GM21717 (cell line): ENCODE measurements around the gene LDB2.

Experiments used
- ATAC-seq: cut with Tn5 transposase; IDR thresholded peaks from one replicate; pipeline ENCODE4 v1.9.1; 2021; ENCODE audit warnings: mild to moderate bottlenecking, moderate library complexity; ENCODE audit not compliant: unreplicated experiment

LDB2 gene

GRCh38 chr4:16760617-16761363 lies 137.7 kb downstream of the LDB2 start:
- no peak for ATAC-seq

GRCh38 chr4:16759931-16760582 lies 138.4 kb downstream of the LDB2 start:
- ATAC-seq = no peak

- ATAC-seq = no peak
These were observed 139.6 kb downstream of the LDB2 start for GRCh38 chr4:16758816-16759215.

- ATAC-seq = no peak
These were observed 140.2 kb downstream of the LDB2 start for GRCh38 chr4:16758255-16758654.

DNA sequence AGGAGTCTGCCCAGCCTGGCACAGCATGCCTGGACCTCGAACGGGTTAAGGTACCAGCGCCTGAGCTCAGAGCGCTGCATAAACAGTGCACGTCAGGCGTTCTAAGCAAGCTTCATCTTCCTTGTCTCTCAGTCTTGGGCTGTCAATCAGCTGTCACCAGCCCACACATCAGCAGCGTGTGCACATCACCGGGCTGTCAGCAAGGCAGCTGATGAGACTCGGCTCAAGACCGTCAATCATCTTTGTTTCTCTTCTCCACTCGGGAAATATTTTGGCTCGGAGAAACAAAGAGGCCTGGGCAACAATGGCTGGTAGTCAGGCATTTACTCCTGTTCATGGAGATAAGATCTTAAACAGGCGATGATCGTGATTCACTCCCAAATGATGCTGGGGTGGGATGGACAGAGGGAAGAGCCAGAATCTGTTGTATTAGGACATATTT lies 141.3 kb downstream of the LDB2 start:
- ATAC-seq = no peak

DNA sequence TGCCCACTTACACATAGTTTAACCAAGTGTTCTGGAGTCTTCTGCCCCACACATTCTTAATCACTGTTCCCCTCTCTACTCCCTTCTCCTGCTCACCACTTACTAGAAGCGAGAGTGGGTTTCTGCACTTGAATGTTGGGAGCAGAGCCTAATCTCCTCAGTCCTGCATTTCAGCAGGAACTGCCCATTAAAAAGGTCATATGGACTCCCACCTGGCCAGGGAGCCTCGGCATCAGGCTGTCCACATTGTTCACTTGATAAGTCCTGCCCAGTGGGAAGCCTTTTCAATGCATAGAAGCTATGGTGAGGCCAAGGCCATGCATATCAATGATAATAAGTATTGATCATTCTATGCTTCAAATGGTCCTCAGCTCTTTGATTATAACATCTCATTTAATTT lies 144.3 kb downstream of the LDB2 start:
- no peak for ATAC-seq

DNA sequence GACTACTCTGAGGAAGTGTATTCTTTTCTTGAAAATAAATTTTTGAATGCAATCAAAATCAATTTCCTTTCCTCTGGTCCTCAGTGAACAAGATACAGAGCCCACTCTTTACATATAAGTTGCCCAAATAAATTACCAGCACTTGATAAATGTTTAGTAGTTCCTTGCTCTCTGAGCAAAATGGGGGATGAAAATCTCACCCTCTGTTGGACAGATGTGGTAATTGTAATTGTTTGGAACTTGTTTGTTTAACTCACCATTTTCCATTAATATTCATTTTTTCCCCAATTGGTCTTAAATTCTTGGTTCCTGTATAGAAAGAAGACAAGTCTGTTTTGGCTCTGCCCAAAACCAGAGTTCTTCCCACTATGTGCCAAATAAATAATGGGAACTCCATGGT lies 146.3 kb downstream of the LDB2 start:
- no peak for ATAC-seq

DNA sequence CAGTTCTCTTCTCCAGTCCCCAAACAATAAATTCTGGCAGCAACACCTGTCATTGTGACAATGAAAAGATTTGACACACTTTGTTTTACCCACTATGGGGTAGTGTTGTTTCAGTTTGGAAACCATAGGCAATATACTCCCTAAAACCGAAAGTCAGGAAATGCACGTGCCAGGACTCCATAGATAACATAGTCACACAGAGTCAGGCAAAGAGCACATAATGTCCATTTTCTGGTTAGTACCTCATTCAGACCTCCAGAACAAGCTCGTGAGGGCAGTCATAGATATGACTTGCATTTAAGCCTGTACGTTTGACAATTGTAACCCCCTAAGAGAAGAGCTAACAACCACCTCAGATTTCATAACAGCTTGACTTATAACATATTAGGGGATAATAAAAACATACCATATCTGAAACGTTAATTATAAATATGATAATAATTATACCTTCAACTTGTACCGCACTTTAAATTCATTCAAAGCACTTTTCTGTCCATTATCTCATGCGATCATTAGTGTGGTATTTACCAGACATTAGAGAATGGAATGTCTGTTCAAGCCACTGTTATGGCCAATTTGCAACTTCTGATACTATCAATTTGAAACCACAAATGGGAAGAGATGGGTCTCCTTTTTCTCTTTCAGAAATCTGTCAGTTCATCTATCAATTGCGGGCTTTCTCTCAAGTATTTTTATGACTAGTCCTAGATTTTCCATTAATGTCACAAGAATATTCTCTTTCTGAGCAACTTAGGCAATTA lies 147.4 kb downstream of the LDB2 start:
- no peak for ATAC-seq

DNA sequence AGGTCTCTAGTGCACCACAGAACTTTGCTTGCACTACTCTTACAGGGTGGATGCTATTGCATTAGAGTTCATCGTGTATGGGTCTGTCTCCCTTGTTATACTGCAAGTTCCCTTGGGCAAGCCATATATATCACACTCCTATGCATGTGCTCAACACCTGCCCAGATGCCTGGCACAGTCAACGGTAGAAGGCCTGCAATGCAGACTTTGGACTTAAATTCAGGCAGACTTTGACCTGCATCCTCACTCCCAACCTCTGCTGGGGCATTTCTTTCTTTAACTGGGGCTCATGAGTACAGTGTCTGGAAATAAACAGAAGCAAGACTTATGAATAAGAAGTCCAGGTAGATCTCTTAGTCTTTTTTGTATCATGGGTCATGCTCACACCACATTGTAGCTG lies 148.2 kb downstream of the LDB2 start:
- no peak for ATAC-seq

DNA sequence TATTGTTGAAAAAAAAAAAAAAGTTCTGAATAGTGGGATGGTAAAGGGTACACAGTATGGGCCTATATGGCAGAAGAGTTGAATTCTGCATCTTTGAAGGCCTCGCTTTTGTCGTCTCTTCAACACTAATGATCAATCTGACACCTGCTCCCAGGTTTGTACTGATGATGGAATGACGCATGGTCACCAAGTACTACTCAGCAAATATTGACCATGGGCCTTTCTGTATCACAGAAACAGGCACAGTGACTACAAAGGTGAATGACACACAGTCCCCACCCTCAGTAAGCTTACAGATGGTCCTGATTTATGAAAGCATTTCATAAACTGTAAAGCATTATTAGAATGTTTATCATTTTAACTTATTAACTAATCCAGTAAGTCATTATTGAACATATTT lies 152.6 kb downstream of the LDB2 start:
- ATAC-seq = no peak

DNA sequence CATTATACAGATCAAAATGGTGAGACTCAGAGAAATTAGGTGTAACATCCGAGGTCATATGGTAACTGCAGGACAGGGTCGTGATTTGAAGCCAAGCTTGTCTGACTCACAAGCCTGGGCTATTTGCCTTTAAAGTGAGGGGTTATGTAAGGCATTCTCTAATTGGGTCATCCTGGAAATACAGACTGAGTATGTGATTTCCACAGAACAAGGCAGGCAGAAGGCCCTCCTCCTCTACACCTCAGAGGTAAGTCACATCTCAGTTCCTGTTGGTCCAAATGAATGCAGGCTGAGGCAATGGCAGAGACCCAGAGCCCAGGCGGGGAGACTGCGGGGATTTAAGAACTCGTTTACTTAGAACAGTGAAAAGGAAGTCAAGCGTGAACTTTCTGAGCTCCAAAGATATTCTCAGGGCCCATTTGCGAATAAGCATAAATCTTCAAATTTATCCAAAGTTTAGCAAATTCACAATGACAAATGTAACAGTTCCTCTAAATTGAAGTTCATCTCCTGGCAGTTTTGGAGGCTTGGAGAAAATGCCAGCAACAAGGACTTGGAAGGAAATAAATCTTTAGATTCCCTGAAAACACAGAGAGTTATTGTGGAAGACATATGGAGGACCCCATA lies 153.3 kb downstream of the LDB2 start:
- ATAC-seq = no peak

- no peak for ATAC-seq
These were observed 157.2 kb downstream of the LDB2 start for GRCh38 chr4:16741287-16741686.

GRCh38 chr4:16739997-16740624 lies 158.3 kb downstream of the LDB2 start:
- no peak for ATAC-seq

GRCh38 chr4:16738558-16738957 lies 159.9 kb downstream of the LDB2 start:
- ATAC-seq = no peak

DNA sequence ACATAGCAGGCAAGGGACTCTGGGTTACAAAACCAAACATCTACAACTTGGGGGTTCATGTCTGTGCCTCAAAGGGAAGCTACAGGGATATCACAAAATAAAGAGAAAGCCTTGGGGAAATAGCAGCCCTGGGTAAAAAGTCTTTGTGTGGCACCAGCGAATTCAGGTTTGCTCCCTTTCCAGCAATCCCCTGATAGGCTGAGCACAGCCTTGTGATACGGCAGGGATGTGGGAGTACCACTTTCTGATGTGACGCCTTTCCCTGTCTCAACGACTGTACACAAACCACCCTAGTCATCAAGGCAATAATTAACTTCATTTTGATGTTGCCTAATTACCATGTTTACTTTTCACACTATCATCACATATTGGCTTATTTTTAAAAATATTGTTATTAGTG lies 164.9 kb downstream of the LDB2 start:
- ATAC-seq = no peak

GRCh38 chr4:16732741-16733140 lies 165.7 kb downstream of the LDB2 start:
- ATAC-seq = no peak

DNA sequence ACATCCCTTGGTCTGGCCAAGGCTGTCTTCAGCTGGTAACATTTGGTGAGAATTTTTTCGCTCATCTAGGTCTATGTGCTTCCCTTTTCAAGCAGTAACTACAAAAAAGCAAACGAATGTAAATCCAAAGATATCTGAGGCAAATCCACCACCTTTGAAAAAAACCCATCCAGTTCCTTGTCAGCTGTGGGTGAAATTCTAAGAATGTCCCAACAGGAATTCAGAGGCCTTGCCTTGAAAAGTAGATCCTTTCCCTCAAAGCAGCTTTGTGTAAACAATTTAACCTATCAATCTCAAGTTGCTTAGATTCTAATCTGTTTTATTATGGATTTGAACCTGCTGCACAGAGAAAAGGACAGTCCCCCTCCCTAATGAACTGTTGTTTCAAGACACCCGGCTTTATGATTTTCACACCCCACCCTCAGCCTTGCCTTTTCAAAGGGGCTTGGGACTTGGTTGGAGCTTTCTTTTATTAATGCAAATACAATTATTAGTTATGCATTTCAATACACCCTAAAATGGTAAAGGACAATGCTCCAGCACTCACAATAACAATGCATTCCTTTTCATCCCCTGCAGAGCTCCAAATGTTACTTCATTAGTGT lies 166.6 kb downstream of the LDB2 start:
- ATAC-seq = no peak

GRCh38 chr4:16730522-16731205 lies 167.8 kb downstream of the LDB2 start:
- ATAC-seq = no peak

DNA sequence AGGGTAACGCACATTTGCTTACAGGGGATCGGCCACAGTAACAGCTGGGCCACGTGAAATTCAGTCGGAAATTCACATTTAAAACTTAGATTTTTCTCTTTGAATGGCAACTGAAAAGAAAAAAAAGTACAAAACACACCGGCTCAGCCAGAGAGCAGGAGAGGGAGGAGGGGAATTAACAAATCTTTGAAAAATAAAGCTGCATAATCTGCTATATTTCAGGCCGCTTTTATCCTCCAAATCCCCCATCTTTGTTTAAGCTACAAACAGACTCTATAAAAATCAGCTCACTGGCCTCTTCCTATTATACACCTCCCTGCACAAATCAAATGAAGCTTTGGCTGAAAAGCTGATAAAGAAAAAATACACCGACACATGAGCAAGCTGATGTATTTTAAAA lies 169.1 kb downstream of the LDB2 start:
- ATAC-seq = no peak

DNA sequence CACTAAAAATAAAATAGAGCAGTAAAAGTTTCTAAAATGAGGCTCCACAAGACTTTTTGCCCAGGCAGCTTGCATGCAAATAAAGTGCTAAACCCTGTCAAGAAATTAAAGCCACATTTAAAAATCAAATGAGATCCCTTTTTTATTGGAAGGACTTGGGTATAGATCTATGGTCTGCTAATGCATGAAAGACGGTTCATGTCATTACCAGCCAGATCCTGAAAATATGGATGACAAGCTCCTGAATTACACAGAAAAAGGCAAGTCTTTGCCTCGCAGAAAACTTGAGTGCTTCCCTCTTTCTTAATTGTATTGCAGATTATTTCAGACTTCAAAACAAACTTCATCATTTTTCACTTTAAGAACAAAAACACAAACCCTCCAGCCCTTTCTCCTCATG lies 169.6 kb downstream of the LDB2 start:
- ATAC-seq = no peak
